Caco-2 (cell line): ENCODE results near the gene PATZ1. TPM values are rescaled to one million over a fixed set of nuclear protein-coding genes. Genes with fewer than 3 reads are reported as not detected.
A peak's percentile ranks its signal among the peaks of the same experiment; 100 is the strongest.

Experiments used
- BruUV-seq: library from RNA; stranded (reverse); fragments of 400-500 nt; replicated peaks from 2 replicates; lab custom pipeline; 2021; lab: Mats Ljungman, UMichigan
- CTCF ChIA-PET: fragments of 300-600 bp; sonication (Branson Sonifier 250); formaldehyde crosslinking; loops from one replicate; lab custom pipeline; 2022; ENCODE audit warnings: antibody characterized with exemption; lab: Charles Lee
- POLR2A ChIA-PET: fragments of 300-600 bp; sonication (Branson Sonifier 250); formaldehyde crosslinking; loops from one replicate; lab custom pipeline; 2022; ENCODE audit warnings: antibody characterized with exemption; lab: Charles Lee
- DNase-seq, 2 experiments: peaks; one replicate each; pipeline versions ENCODE4 v3.0.0 to v3.0.0-alpha.2; 2020 to 2022
- H3K27me3 ChIP-seq: replicated peaks from 2 replicates; pipeline ENCODE4 v1.6.0; 2011; ENCODE audit warnings: low read length; ENCODE audit not compliant: control insufficient read depth, insufficient read depth
- H3K36me3 ChIP-seq: 2 replicates; pipeline ENCODE4 v1.5.1; 2011; ENCODE audit warnings: low read length; ENCODE audit not compliant: control insufficient read depth, insufficient read depth
- H3K4me1 ChIP-seq: fragments of 250-450 bp; sonication (Bioruptor Pico); 2 replicates; pipeline ENCODE4 v1.5.1; 2020; ENCODE audit warnings: mild to moderate bottlenecking
- H3K4me3 ChIP-seq: 2 replicates; pipeline ENCODE4 v1.5.1; 2011; ENCODE audit warnings: low read depth, mild to moderate bottlenecking, control low read depth, low read length
- H3K9me3 ChIP-seq: fragments of 250-450 bp; sonication (Bioruptor Pico); 2 replicates; pipeline ENCODE4 v1.5.1; 2020; ENCODE audit warnings: mild to moderate bottlenecking, moderate library complexity
- H3K27ac Mint-ChIP-seq: one replicate; pipeline ENCODE4 v1.8.0; 2022; ENCODE audit warnings: mixed read lengths; ENCODE audit not compliant: unreplicated experiment
- H3K27me3 Mint-ChIP-seq: one replicate; pipeline ENCODE4 v1.8.0; 2022; ENCODE audit warnings: mixed read lengths; ENCODE audit not compliant: insufficient read depth, unreplicated experiment
- H3K36me3 Mint-ChIP-seq: one replicate; pipeline ENCODE4 v1.8.0; 2022; ENCODE audit warnings: mild to moderate bottlenecking, mixed read lengths; ENCODE audit not compliant: insufficient read depth, unreplicated experiment
- H3K4me1 Mint-ChIP-seq: one replicate; pipeline ENCODE4 v1.8.0; 2022; ENCODE audit warnings: low read depth, mixed read lengths; ENCODE audit not compliant: unreplicated experiment
- H3K4me3 Mint-ChIP-seq: one replicate; pipeline ENCODE4 v1.8.0; 2022; ENCODE audit warnings: mild to moderate bottlenecking, moderate library complexity, mixed read lengths; ENCODE audit not compliant: unreplicated experiment
- H3K9me3 Mint-ChIP-seq: one replicate; pipeline ENCODE4 v1.8.0; 2022; ENCODE audit warnings: mixed read lengths; ENCODE audit not compliant: unreplicated experiment
- CTCF ChIP-seq, 2 experiments: fragments of 200-600 bp in 1 of 2; IDR thresholded peaks; 1 replicate in 1 of 2; 2 replicates in 1 of 2; pipeline versions ENCODE4 v1.5.1 to v1.8.0; 2011 to 2022; ENCODE audit warnings: antibody characterized with exemption in 1 of 2, control low read depth in 1 of 2, inconsistent platforms in 1 of 2, low read depth in 1 of 2, low read length in 1 of 2, mild to moderate bottlenecking in 1 of 2, moderate library complexity in 1 of 2; ENCODE audit not compliant: insufficient read depth in 1 of 2, severe bottlenecking in 1 of 2, unreplicated experiment in 1 of 2
- intact Hi-C: fragments of 100-400 bp; cut with micrococcal nuclease; formaldehyde crosslinking; loops from one replicate; pipeline ENCODE4 v1.10.0; 2022; ENCODE audit not compliant: unreplicated experiment
- total RNA-seq: library from RNA; stranded (reverse); gene quantifications from 2 replicates; pipeline ENCODE4 v1.2.3, GENCODE V29; 2022

The PATZ1 gene
- total RNA-seq, 1 experiment from 2014 or later: 40.9 TPM

DNA sequence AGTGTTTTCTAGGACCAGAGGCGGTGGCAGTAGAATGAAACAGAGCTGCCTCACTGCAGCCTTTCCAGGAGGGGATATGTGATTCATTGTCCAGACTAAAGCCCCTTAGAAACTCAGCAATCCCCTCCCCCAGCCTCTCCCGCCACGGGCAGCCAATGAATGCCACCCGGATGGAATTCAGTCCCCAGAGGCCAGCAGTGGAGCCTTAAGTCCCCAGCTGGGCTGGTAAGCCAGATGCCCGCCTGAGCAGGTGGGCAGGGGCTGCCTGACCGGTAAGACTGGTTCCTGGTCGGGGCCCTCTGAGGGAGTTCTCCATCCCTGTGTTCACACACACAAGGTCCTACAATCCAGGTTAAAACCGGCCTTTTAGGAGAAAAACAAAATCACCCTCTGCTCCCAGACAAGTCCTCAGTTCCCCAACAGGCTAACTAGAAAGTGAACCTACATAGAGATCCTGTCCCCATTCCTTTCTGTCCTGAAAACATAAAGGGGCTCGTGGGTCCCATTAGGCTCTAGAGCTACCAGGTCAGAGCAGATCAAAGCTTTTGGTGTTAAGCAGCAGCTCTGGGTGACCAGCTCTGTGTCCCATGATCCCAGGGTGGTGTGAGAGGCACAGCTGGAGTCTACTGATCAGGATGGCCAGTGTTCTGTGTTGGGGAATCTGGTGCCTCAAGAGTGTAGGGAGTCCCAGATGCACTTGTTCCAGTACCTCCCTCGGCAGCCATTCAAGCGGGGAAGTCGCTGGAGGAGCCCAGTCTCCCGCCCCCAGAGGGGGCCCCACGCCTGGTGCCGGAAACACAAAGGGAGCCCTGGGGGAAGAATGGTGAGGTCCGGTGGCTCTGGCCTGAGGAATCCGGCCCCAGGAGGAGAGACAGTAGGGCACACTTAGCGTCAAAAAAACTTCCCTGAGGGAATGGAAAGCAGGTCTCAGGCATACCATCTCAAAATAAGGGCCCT lies 2.6 kb downstream of the PATZ1 start:
- H3K27me3 ChIP-seq: no peaks in the 10 kb centered on the region
- Mint-ChIP-seq H3K27me3 (no peaks in the 10 kb centered on the region), H3K4me3 (peak overlapping the region; percentile 87), H3K9me3 (no peaks in the 10 kb centered on the region), H3K4me1 (peaks cover 36% of the 10 kb centered on the region), H3K27ac (peak overlapping the region; percentile 67), H3K36me3 (peaks cover 48% of the 10 kb centered on the region)
- peaks cover 35% of the 10 kb centered on the region for H3K4me1 ChIP-seq
- ChIA-PET CTCF (interaction anchor here (0.9 kb wide), 1 partner anchor 108 kb away, joined by 3 read pairs; no protein-coding TSS in a partner anchor), POLR2A (interaction anchor here (1.6 kb wide), 1 partner anchor 53 kb away, joined by 4 read pairs; no protein-coding TSS in a partner anchor)
- H3K36me3 ChIP-seq: peaks cover 4% of the 10 kb centered on the region; the same call in 1 of the 2 replicates
- no TSS peak for BruUV-seq
- peak overlapping the region; percentile 14 for H3K4me3 ChIP-seq
- peak; percentile 67 to 74 for DNase-seq
- intact Hi-C loops: no loop called here
- no peak for TF ChIP-seq CTCF (IDR thresholded peaks at IDR 0.05; ENCODE audit: insufficient read depth in 1 of 2, low read depth in 1 of 2, low read length in 1 of 2, severe bottlenecking in 1 of 2, unreplicated experiment in 1 of 2)
- no peaks in the 10 kb centered on the region for H3K9me3 ChIP-seq

- H3K36me3 Mint-ChIP-seq: peaks cover 50% of the 10 kb centered on the region
- peak overlapping the region; percentile 67 for H3K27ac Mint-ChIP-seq
- no peak overlapping the region for H3K4me3 ChIP-seq
- intact Hi-C loops: no loop called here
- no TSS peak for BruUV-seq
- H3K27me3 ChIP-seq: no peaks in the 10 kb centered on the region
- CTCF ChIA-PET: no interaction called here
- no peaks in the 10 kb centered on the region for H3K27me3 Mint-ChIP-seq
- no peak for DNase-seq
- peak overlapping the region; percentile 87 for H3K4me3 Mint-ChIP-seq
- POLR2A ChIA-PET: interaction anchor here (1.6 kb wide), 1 partner anchor 52 kb away, joined by 4 read pairs; no protein-coding TSS in a partner anchor
- H3K4me1 Mint-ChIP-seq: peaks cover 36% of the 10 kb centered on the region
- peaks cover 32% of the 10 kb centered on the region for H3K4me1 ChIP-seq
- H3K9me3 Mint-ChIP-seq: no peaks in the 10 kb centered on the region
- peaks cover 4% of the 10 kb centered on the region; the same call in 1 of the 2 replicates for H3K36me3 ChIP-seq
- TF ChIP-seq CTCF (IDR thresholded peaks at IDR 0.05; ENCODE audit: insufficient read depth in 1 of 2, low read depth in 1 of 2, low read length in 1 of 2, severe bottlenecking in 1 of 2, unreplicated experiment in 1 of 2): no peak
- H3K9me3 ChIP-seq: no peaks in the 10 kb centered on the region
These were observed 3.6 kb downstream of the PATZ1 start for GRCh38 chr22:31342389-31343140.
